Caco-2 (cell line): ENCODE data around the gene KLLN. TPM values are rescaled to one million over a fixed set of nuclear protein-coding genes. Genes with fewer than 3 reads are reported as not detected.
"Not testable (repeated sequence)": the region's sequence is repeated elsewhere in the genome, so short reads cannot be mapped to it uniquely, and the experiment has no call there.

ENCODE experiments used
- BruUV-seq: library from RNA; stranded (reverse); fragments of 400-500 nt; replicated peaks from 2 replicates; lab custom pipeline; 2021; lab: Mats Ljungman, UMichigan
- CTCF ChIA-PET: fragments of 300-600 bp; sonication (Branson Sonifier 250); formaldehyde crosslinking; loops from one replicate; lab custom pipeline; 2022; ENCODE audit warnings: antibody characterized with exemption; lab: Charles Lee
- POLR2A ChIA-PET: fragments of 300-600 bp; sonication (Branson Sonifier 250); formaldehyde crosslinking; loops from one replicate; lab custom pipeline; 2022; ENCODE audit warnings: antibody characterized with exemption; lab: Charles Lee
- DNase-seq, 2 experiments: peaks; one replicate each; pipeline versions ENCODE4 v3.0.0 to v3.0.0-alpha.2; 2020 to 2022
- H3K27me3 ChIP-seq: replicated peaks from 2 replicates; pipeline ENCODE4 v1.6.0; 2011; ENCODE audit warnings: low read length; ENCODE audit not compliant: control insufficient read depth, insufficient read depth
- H3K36me3 ChIP-seq: 2 replicates; pipeline ENCODE4 v1.5.1; 2011; ENCODE audit warnings: low read length; ENCODE audit not compliant: control insufficient read depth, insufficient read depth
- H3K4me1 ChIP-seq: fragments of 250-450 bp; sonication (Bioruptor Pico); 2 replicates; pipeline ENCODE4 v1.5.1; 2020; ENCODE audit warnings: mild to moderate bottlenecking
- H3K4me3 ChIP-seq: 2 replicates; pipeline ENCODE4 v1.5.1; 2011; ENCODE audit warnings: low read depth, mild to moderate bottlenecking, control low read depth, low read length
- H3K9me3 ChIP-seq: fragments of 250-450 bp; sonication (Bioruptor Pico); 2 replicates; pipeline ENCODE4 v1.5.1; 2020; ENCODE audit warnings: mild to moderate bottlenecking, moderate library complexity
- H3K27ac Mint-ChIP-seq: one replicate; pipeline ENCODE4 v1.8.0; 2022; ENCODE audit warnings: mixed read lengths; ENCODE audit not compliant: unreplicated experiment
- H3K27me3 Mint-ChIP-seq: one replicate; pipeline ENCODE4 v1.8.0; 2022; ENCODE audit warnings: mixed read lengths; ENCODE audit not compliant: insufficient read depth, unreplicated experiment
- H3K36me3 Mint-ChIP-seq: one replicate; pipeline ENCODE4 v1.8.0; 2022; ENCODE audit warnings: mild to moderate bottlenecking, mixed read lengths; ENCODE audit not compliant: insufficient read depth, unreplicated experiment
- H3K4me1 Mint-ChIP-seq: one replicate; pipeline ENCODE4 v1.8.0; 2022; ENCODE audit warnings: low read depth, mixed read lengths; ENCODE audit not compliant: unreplicated experiment
- H3K4me3 Mint-ChIP-seq: one replicate; pipeline ENCODE4 v1.8.0; 2022; ENCODE audit warnings: mild to moderate bottlenecking, moderate library complexity, mixed read lengths; ENCODE audit not compliant: unreplicated experiment
- H3K9me3 Mint-ChIP-seq: one replicate; pipeline ENCODE4 v1.8.0; 2022; ENCODE audit warnings: mixed read lengths; ENCODE audit not compliant: unreplicated experiment
- intact Hi-C: fragments of 100-400 bp; cut with micrococcal nuclease; formaldehyde crosslinking; loops from one replicate; pipeline ENCODE4 v1.10.0; 2022; ENCODE audit not compliant: unreplicated experiment
- total RNA-seq: library from RNA; stranded (reverse); gene quantifications from 2 replicates; pipeline ENCODE4 v1.2.3, GENCODE V29; 2022
- TF ChIP-seq, protein P1 (sequence below), 2 experiments: fragments of 200-600 bp in 1 of 2; IDR thresholded peaks; 1 replicate in 1 of 2; 2 replicates in 1 of 2; pipeline versions ENCODE4 v1.5.1 to v1.8.0; 2011 to 2022; ENCODE audit warnings: antibody characterized with exemption in 1 of 2, control low read depth in 1 of 2, inconsistent platforms in 1 of 2, low read depth in 1 of 2, low read length in 1 of 2, mild to moderate bottlenecking in 1 of 2, moderate library complexity in 1 of 2; ENCODE audit not compliant: insufficient read depth in 1 of 2, severe bottlenecking in 1 of 2, unreplicated experiment in 1 of 2

KLLN gene
- total RNA-seq, 1 experiment from 2014 or later: 1.2 TPM

DNA sequence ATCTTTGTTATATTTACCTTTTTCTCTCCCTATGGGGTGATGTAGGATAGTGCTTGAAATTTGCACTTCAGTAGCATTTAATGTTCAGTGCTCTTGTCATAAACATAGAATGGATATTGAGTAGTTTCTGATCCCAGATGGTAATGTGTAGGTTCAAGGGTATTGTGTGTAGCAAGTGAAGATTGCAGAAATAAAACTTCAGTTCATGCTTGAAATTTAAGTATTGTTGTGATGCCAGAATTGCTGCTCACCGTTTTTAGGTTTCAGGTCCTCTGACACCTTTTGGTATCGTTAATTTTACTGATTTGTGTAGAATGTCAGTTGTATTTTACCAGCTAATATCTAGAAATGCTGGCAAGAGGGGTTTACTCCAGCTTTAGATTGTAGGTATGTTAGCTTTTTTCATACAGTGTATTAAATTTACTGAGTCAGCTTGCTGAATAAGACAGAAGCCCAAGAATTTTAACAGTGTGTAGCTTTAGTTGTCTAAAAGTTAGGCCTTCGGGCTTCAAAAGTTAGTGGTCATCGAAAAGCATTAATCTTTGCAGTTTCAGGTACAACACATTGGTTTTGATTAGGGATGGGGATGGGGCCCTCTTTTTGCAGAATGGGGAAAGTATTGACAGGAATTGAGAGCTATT is 2.0 kb upstream of the KLLN start:
- TF ChIP-seq, protein P1, sequence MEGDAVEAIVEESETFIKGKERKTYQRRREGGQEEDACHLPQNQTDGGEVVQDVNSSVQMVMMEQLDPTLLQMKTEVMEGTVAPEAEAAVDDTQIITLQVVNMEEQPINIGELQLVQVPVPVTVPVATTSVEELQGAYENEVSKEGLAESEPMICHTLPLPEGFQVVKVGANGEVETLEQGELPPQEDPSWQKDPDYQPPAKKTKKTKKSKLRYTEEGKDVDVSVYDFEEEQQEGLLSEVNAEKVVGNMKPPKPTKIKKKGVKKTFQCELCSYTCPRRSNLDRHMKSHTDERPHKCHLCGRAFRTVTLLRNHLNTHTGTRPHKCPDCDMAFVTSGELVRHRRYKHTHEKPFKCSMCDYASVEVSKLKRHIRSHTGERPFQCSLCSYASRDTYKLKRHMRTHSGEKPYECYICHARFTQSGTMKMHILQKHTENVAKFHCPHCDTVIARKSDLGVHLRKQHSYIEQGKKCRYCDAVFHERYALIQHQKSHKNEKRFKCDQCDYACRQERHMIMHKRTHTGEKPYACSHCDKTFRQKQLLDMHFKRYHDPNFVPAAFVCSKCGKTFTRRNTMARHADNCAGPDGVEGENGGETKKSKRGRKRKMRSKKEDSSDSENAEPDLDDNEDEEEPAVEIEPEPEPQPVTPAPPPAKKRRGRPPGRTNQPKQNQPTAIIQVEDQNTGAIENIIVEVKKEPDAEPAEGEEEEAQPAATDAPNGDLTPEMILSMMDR (IDR thresholded peaks at IDR 0.05; ENCODE audit: insufficient read depth in 1 of 2, low read depth in 1 of 2, low read length in 1 of 2, severe bottlenecking in 1 of 2, unreplicated experiment in 1 of 2): no peak
- no peaks in the 10 kb centered on the region for H3K9me3 ChIP-seq
- peak overlapping the region; percentile 69 for H3K4me3 ChIP-seq
- no peaks in the 10 kb centered on the region for H3K27me3 ChIP-seq
- peaks cover 21% of the 10 kb centered on the region; the same call in 1 of the 2 replicates for H3K4me1 ChIP-seq
- peak overlapping the region; percentile 97 for H3K4me3 Mint-ChIP-seq
- peaks cover 32% of the 10 kb centered on the region for H3K36me3 Mint-ChIP-seq
- H3K9me3 Mint-ChIP-seq: no peaks in the 10 kb centered on the region
- CTCF ChIA-PET: no interaction called here
- no peaks in the 10 kb centered on the region for H3K36me3 ChIP-seq
- TSS peak; percentile 28 for BruUV-seq
- H3K27ac Mint-ChIP-seq: peak overlapping the region; percentile 64
- POLR2A ChIA-PET: no interaction called here
- intact Hi-C loops: no loop called here
- no peaks in the 10 kb centered on the region for H3K27me3 Mint-ChIP-seq
- H3K4me1 Mint-ChIP-seq: peaks cover 26% of the 10 kb centered on the region
- no peak for DNase-seq

DNA sequence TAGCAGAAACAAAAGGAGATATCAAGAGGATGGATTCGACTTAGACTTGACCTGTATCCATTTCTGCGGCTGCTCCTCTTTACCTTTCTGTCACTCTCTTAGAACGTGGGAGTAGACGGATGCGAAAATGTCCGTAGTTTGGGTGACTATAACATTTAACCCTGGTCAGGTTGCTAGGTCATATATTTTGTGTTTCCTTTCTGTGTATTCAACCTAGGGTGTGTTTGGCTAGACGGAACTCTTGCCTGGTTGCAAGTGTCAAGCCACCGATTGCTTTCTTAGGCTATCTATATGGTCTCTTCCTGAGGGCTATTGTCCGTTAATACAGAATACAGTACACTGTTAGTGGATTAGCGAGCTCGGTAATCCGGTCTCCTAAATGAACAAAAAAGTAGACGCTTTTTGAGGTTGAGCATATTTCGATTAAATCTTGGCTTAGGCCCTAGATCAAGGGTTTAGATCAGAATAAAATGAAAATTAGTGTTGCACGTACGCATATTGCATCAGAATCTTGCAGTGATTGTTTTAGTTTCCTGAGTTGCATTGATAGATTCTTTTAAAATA is 1.2 kb upstream of the KLLN start:
- POLR2A ChIA-PET: no interaction called here
- peak overlapping the region; percentile 64 for H3K27ac Mint-ChIP-seq
- no peaks in the 10 kb centered on the region for H3K27me3 Mint-ChIP-seq
- intact Hi-C loops: loop anchor here (5.0 kb wide), 2 partner anchors 78 to 363 kb away; no protein-coding TSS in a partner anchor
- H3K4me3 ChIP-seq: peak overlapping the region; percentile 69
- H3K4me1 Mint-ChIP-seq: peaks cover 29% of the 10 kb centered on the region
- peaks cover 19% of the 10 kb centered on the region; the same call in 1 of the 2 replicates for H3K4me1 ChIP-seq
- no peaks in the 10 kb centered on the region for H3K9me3 ChIP-seq
- H3K9me3 Mint-ChIP-seq: no peaks in the 10 kb centered on the region
- peak in 1 of 2 experiments; percentile 11 for DNase-seq
- no peaks in the 10 kb centered on the region for H3K36me3 ChIP-seq
- CTCF ChIA-PET: no interaction called here
- peak overlapping the region; percentile 97 for H3K4me3 Mint-ChIP-seq
- TF ChIP-seq, protein P1 (IDR thresholded peaks at IDR 0.05; ENCODE audit: insufficient read depth in 1 of 2, low read depth in 1 of 2, low read length in 1 of 2, severe bottlenecking in 1 of 2, unreplicated experiment in 1 of 2): no peak
- H3K27me3 ChIP-seq: no peaks in the 10 kb centered on the region
- H3K36me3 Mint-ChIP-seq: peaks cover 32% of the 10 kb centered on the region
- BruUV-seq: no TSS peak

DNA sequence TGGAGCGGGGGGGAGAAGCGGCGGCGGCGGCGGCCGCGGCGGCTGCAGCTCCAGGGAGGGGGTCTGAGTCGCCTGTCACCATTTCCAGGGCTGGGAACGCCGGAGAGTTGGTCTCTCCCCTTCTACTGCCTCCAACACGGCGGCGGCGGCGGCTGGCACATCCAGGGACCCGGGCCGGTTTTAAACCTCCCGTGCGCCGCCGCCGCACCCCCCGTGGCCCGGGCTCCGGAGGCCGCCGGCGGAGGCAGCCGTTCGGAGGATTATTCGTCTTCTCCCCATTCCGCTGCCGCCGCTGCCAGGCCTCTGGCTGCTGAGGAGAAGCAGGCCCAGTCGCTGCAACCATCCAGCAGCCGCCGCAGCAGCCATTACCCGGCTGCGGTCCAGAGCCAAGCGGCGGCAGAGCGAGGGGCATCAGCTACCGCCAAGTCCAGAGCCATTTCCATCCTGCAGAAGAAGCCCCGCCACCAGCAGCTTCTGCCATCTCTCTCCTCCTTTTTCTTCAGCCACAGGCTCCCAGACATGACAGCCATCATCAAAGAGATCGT is 690 bp upstream of the KLLN start:
- POLR2A ChIA-PET: not testable (repeated sequence)
- H3K4me3 Mint-ChIP-seq: peak overlapping the region; percentile 97
- CTCF ChIA-PET: interaction anchor here (0.7 kb wide), 1 partner anchor 526 kb away, joined by 5 read pairs; no protein-coding TSS in a partner anchor

More for the DNA sequence above, 690 bp upstream of the KLLN start:
- H3K36me3 ChIP-seq, H3K9me3 ChIP-seq, H3K27me3 Mint-ChIP-seq, H3K27me3 ChIP-seq, BruUV-seq, H3K9me3 Mint-ChIP-seq: not testable (repeated sequence)
- intact Hi-C loops: loop anchor here (2.0 to 5.0 kb wide), 4 partner anchors 21 to 363 kb away; partner anchors contain the start of gene ATAD1
- Mint-ChIP-seq H3K27ac (peak overlapping the region; percentile 93), H3K36me3 (peaks cover 32% of the 10 kb centered on the region), H3K4me1 (peaks cover 29% of the 10 kb centered on the region)
- DNase-seq: peak in 1 of 2 experiments; percentile 47
- Histone ChIP-seq H3K4me1 (peaks cover 18% of the 10 kb centered on the region; the same call in 1 of the 2 replicates), H3K4me3 (peak overlapping the region; percentile 69)
